H1 (cell line): ENCODE measurements around the gene THADA. TPM values are rescaled to one million over a fixed set of nuclear protein-coding genes. Genes with fewer than 3 reads are reported as not detected.

Experiments
- CTCF ChIA-PET: fragments of 300-600 bp; sonication (Branson Sonifier 250); formaldehyde crosslinking; loops from one replicate; lab custom pipeline; 2021; ENCODE audit not compliant: partially characterized antibody; lab: Charles Lee
- POLR2A ChIA-PET: fragments of 300-600 bp; sonication (Branson Sonifier 250); formaldehyde crosslinking; loops from one replicate; lab custom pipeline; 2021; ENCODE audit warnings: inconsistent platforms; ENCODE audit not compliant: partially characterized antibody; lab: Charles Lee
- DNase-seq, 2 experiments: peaks; one replicate each; pipeline versions ENCODE4 v3.0.0 to v3.0.0-alpha.2; 2010 to 2022; ENCODE audit warnings: low spot score in 2 of 2, low read depth in 1 of 2, mixed read lengths in 1 of 2
- FAIRE-seq: peaks from 2 replicates; lab custom pipeline; 2011; peaks lifted over from hg19 to GRCh38; lab: Jason Lieb, UNC
- H2AFZ ChIP-seq: 2 replicates; pipeline ENCODE4 v1.8.1; 2012; ENCODE audit warnings: low read length, inconsistent platforms
- H2AK5ac ChIP-seq: 2 replicates; pipeline ENCODE4 v1.6.1; 2013; ENCODE audit warnings: low read depth, low read length
- H2BK120ac ChIP-seq: replicated peaks from 2 replicates; pipeline ENCODE3; 2013; ENCODE audit warnings: low read depth, low read length, inconsistent platforms
- H2BK12ac ChIP-seq: 2 replicates; pipeline ENCODE4 v1.6.1; 2013; ENCODE audit warnings: low read depth, low read length
- H2BK15ac ChIP-seq: 2 replicates; pipeline ENCODE4 v1.6.1; 2013; ENCODE audit warnings: low read length
- H2BK20ac ChIP-seq: 2 replicates; pipeline ENCODE4 v1.6.1; 2013; ENCODE audit warnings: low read length
- H2BK5ac ChIP-seq: 2 replicates; pipeline ENCODE4 v1.6.1; 2013; ENCODE audit warnings: low read depth, low read length
- H3K14ac ChIP-seq: 2 replicates; pipeline ENCODE4 v1.6.1; 2013; ENCODE audit warnings: inconsistent platforms; ENCODE audit not compliant: insufficient read length
- H3K18ac ChIP-seq: 2 replicates; pipeline ENCODE4 v1.6.1; 2013; ENCODE audit warnings: low read length; ENCODE audit errors: extremely low read depth
- H3K23ac ChIP-seq: 2 replicates; pipeline ENCODE4 v1.6.1; 2013; ENCODE audit warnings: inconsistent platforms; ENCODE audit not compliant: insufficient read length
- H3K23me2 ChIP-seq: 2 replicates; pipeline ENCODE4 v1.6.1; 2013; ENCODE audit warnings: low read depth, low read length
- H3K27ac ChIP-seq: 2 replicates; pipeline ENCODE4 v1.6.1; 2011; ENCODE audit warnings: low read depth, low read length, inconsistent platforms
- H3K27me3 ChIP-seq, 4 experiments: replicated peaks in 1 of 4; 1 replicate in 1 of 4; 2 replicates in 3 of 4; pipeline versions ENCODE4 v1.6.1 to v1.8.1; 2011 to 2013; ENCODE audit warnings: low read length in 3 of 4, mild to moderate bottlenecking in 3 of 4, inconsistent platforms in 2 of 4, mixed read lengths in 2 of 4, moderate library complexity in 1 of 4; ENCODE audit not compliant: control insufficient read depth in 3 of 4, insufficient read depth in 3 of 4; ENCODE audit errors: extremely low read depth in 1 of 4
- H3K36me3 ChIP-seq, 4 experiments: 2 replicates each; pipeline versions ENCODE4 v1.6.1 to v1.8.1; 2011 to 2013; ENCODE audit warnings: mild to moderate bottlenecking in 4 of 4, low read length in 3 of 4, moderate library complexity in 2 of 4, control low read depth in 1 of 4, inconsistent platforms in 1 of 4; ENCODE audit not compliant: insufficient read depth in 4 of 4, control insufficient read depth in 2 of 4
- H3K4ac ChIP-seq: replicated peaks from 2 replicates; pipeline ENCODE3; 2013; ENCODE audit warnings: low read length, low read depth, mixed read lengths, inconsistent platforms; ENCODE audit not compliant: insufficient read length
- H3K4me1 ChIP-seq, 4 experiments: replicated peaks in 1 of 4; 1 replicate in 1 of 4; 2 replicates in 3 of 4; pipeline versions ENCODE4 v1.6.1 to v1.8.1; 2011 to 2013; ENCODE audit warnings: low read length in 3 of 4, inconsistent platforms in 2 of 4, mixed read lengths in 1 of 4; ENCODE audit not compliant: insufficient read depth in 4 of 4, control insufficient read depth in 3 of 4
- H3K4me2 ChIP-seq, 2 experiments: 2 replicates each; pipeline versions ENCODE4 v1.6.1 to v1.8.1; 2011 to 2013; ENCODE audit warnings: low read depth in 2 of 2, low read length in 2 of 2, control low read depth in 1 of 2, inconsistent platforms in 1 of 2, mild to moderate bottlenecking in 1 of 2; ENCODE audit not compliant: insufficient read depth in 1 of 2
- H3K4me3 ChIP-seq, 4 experiments: fragments of 200-600, 300-600 bp in 1 of 4; sonication (generic), shearing (Covaris generic), sonication (Bioruptor Twin) in 1 of 4; 2 replicates each; pipeline versions ENCODE4 v1.5.1 to v1.8.1; 2011 to 2016; ENCODE audit warnings: low read length in 4 of 4, low read depth in 3 of 4, control low read depth in 2 of 4, inconsistent platforms in 2 of 4, mild to moderate bottlenecking in 2 of 4, mixed read lengths in 1 of 4, moderate library complexity in 1 of 4; ENCODE audit not compliant: insufficient read depth in 2 of 4; ENCODE audit errors: extremely low read depth in 1 of 4
- H3K56ac ChIP-seq: replicated peaks from 2 replicates; pipeline ENCODE3; 2013; ENCODE audit warnings: low read depth, mild to moderate bottlenecking, mixed read lengths, low read length, inconsistent platforms; ENCODE audit not compliant: insufficient read length
- H3K79me1 ChIP-seq: 2 replicates; pipeline ENCODE4 v1.6.1; 2013; ENCODE audit warnings: low read depth, low read length, control low read depth
- H3K79me2 ChIP-seq, 2 experiments: 2 replicates each; pipeline versions ENCODE4 v1.6.1 to v1.8.1; 2012 to 2013; ENCODE audit warnings: low read length in 2 of 2, mild to moderate bottlenecking in 2 of 2, inconsistent platforms in 1 of 2; ENCODE audit not compliant: insufficient read depth in 2 of 2, control insufficient read depth in 1 of 2
- H3K9ac ChIP-seq, 4 experiments: replicated peaks in 1 of 4; 1 replicate in 1 of 4; 2 replicates in 3 of 4; pipeline versions ENCODE4 v1.6.1 to v1.8.1; 2011 to 2013; ENCODE audit warnings: low read depth in 3 of 4, low read length in 3 of 4, control low read depth in 2 of 4, mild to moderate bottlenecking in 2 of 4, moderate library complexity in 2 of 4, inconsistent platforms in 1 of 4; ENCODE audit errors: extremely low read depth in 1 of 4
- H3K9me3 ChIP-seq, 2 experiments: 2 replicates each; pipeline versions ENCODE4 v1.6.1 to v1.8.1; 2012 to 2013; ENCODE audit warnings: mild to moderate bottlenecking in 2 of 2, moderate library complexity in 2 of 2, control low read depth in 1 of 2, inconsistent platforms in 1 of 2, low read depth in 1 of 2, low read length in 1 of 2, mixed read lengths in 1 of 2; ENCODE audit not compliant: insufficient read depth in 2 of 2
- H4K20me1 ChIP-seq, 2 experiments: replicated peaks in 1 of 2; 2 replicates each; pipeline versions ENCODE3 to v1.8.1; 2011 to 2013; ENCODE audit warnings: inconsistent platforms in 2 of 2, low read length in 2 of 2, mild to moderate bottlenecking in 1 of 2; ENCODE audit not compliant: insufficient read depth in 2 of 2, control insufficient read depth in 1 of 2
- H4K5ac ChIP-seq: 2 replicates; pipeline ENCODE4 v1.6.1; 2013; ENCODE audit warnings: low read length, low read depth, mixed read lengths, inconsistent platforms; ENCODE audit not compliant: insufficient read length
- H4K8ac ChIP-seq: 2 replicates; pipeline ENCODE4 v1.8.0; 2013; ENCODE audit warnings: mild to moderate bottlenecking, moderate library complexity, low read length, inconsistent platforms; ENCODE audit not compliant: insufficient read depth; ENCODE audit errors: extremely low read depth
- H4K91ac ChIP-seq: replicated peaks from 2 replicates; pipeline ENCODE3; 2013; ENCODE audit warnings: low read length, mixed read lengths, inconsistent platforms; ENCODE audit not compliant: insufficient read length
- ATF2 ChIP-seq: IDR thresholded peaks from 2 replicates; pipeline ENCODE4 v1.6.1; 2012; ENCODE audit warnings: low read length, inconsistent platforms
- ATF3 ChIP-seq: IDR thresholded peaks from 2 replicates; pipeline ENCODE4 v1.6.1; 2011; ENCODE audit warnings: low read depth, mild to moderate bottlenecking, low read length; ENCODE audit not compliant: insufficient read depth
- EP300 ChIP-seq, 2 experiments: IDR thresholded peaks; 1 replicate in 1 of 2; 2 replicates in 1 of 2; pipeline ENCODE4 v1.6.1; 2011 to 2012; ENCODE audit warnings: low read depth in 2 of 2, low read length in 2 of 2, mild to moderate bottlenecking in 2 of 2, borderline replicate concordance in 1 of 2, inconsistent platforms in 1 of 2, moderate library complexity in 1 of 2
- EZH2 ChIP-seq: fragments of 200-600 bp; sonication (generic); IDR thresholded peaks from 2 replicates; pipeline ENCODE4 v1.7.1; 2012; ENCODE audit warnings: low read depth, mild to moderate bottlenecking, moderate library complexity, low read length, inconsistent platforms; ENCODE audit not compliant: severe bottlenecking
- FOSL1 ChIP-seq: IDR thresholded peaks from 2 replicates; pipeline ENCODE4 v1.6.1; 2011; ENCODE audit warnings: mild to moderate bottlenecking, low read depth, low read length, moderate library complexity; ENCODE audit not compliant: insufficient read depth
- HDAC2 ChIP-seq, 2 experiments: fragments of 300-600 bp in 1 of 2; sonication (generic) in 1 of 2; IDR thresholded peaks; 2 replicates each; pipeline ENCODE4 v1.6.1; 2011 to 2012; ENCODE audit warnings: low read depth in 2 of 2, low read length in 2 of 2, mild to moderate bottlenecking in 2 of 2, moderate library complexity in 2 of 2, borderline replicate concordance in 1 of 2, inconsistent platforms in 1 of 2
- KDM4A ChIP-seq: IDR thresholded peaks from one replicate; pipeline ENCODE4 v1.7.1; 2012; ENCODE audit warnings: low read depth, mild to moderate bottlenecking, moderate library complexity, low read length, inconsistent platforms; ENCODE audit not compliant: severe bottlenecking
- SP2 ChIP-seq: IDR thresholded peaks from 2 replicates; pipeline ENCODE4 v1.6.1; 2012; ENCODE audit warnings: mild to moderate bottlenecking, low read length, inconsistent platforms
- TAF7 ChIP-seq: optimal IDR thresholded peaks from 2 replicates; pipeline ENCODE3; 2011; ENCODE audit warnings: low read depth, mild to moderate bottlenecking, inconsistent platforms, low read length, moderate library complexity, borderline replicate concordance
- USF2 ChIP-seq: IDR thresholded peaks from 2 replicates; pipeline ENCODE4 v1.6.1; 2011; ENCODE audit warnings: low read length, improper control_type of control experiment
- WGBS, 2 experiments: shearing (Covaris generic) in 1 of 2; methylation state at CpG; one replicate each; pipeline versions ENCODE4 v1.1.6 to v1.1.7; 2013 to 2015; ENCODE audit warnings: low lambda C conversion rate in 2 of 2, mixed read lengths in 2 of 2, inconsistent platforms in 1 of 2, low coverage in 1 of 2, missing lambda C conversion rate in 1 of 2; ENCODE audit not compliant: insufficient replicate concordance in 2 of 2, insufficient coverage in 1 of 2, insufficient read length in 1 of 2; ENCODE audit errors: extremely low coverage in 1 of 2, missing lambda C conversion rate in 1 of 2; 5-methylcytosine and 5-hydroxymethylcytosine counted together
- polyA plus RNA-seq, 7 experiments: library from polyadenylated mRNA; depleted of rRNA in 3 of 7; stranded (reverse) in 5 of 7; unstranded in 2 of 7; fragments of >200 nt in 5 of 7; fragments of 200-250 nt in 2 of 7; gene quantifications; 1 replicate in 5 of 7; 2 replicates in 1 of 7; 4 replicates in 1 of 7; pipeline versions ENCODE4 v1.2.1 to v1.2.3, GENCODE V29; 2011 to 2013; ENCODE audit warnings: missing spikeins in 2 of 7, mixed read lengths in 2 of 7
- total RNA-seq: library from RNA; stranded (reverse); fragmentation: NEBNext Ultra II Directional; extraction: Animal tissue kit (Norgen Biotek cat#: 25700); gene quantifications from 2 replicates; pipeline ENCODE4 v1.2.1, GENCODE V29; 2021

THADA gene
- total and polyA plus RNA-seq, 2 of the 8 experiments (the other 6 are each of a cell fraction or from before 2014, with no cell fraction given) = 22.4 to 26.8 TPM

GRCh38 chr2:43430489-43430888 is 165.3 kb downstream of the THADA start:
- H3K18ac ChIP-seq = no peak overlapping the region
- no peak overlapping the region for H2BK5ac ChIP-seq
- H3K27ac ChIP-seq = no peak overlapping the region
- H3K27me3 ChIP-seq = no peaks in the 10 kb centered on the region
- no peak overlapping the region for H3K56ac ChIP-seq
- DNase-seq = no peak
- no peaks in the 10 kb centered on the region for H3K79me1 ChIP-seq
- H2BK12ac ChIP-seq = no peak overlapping the region
- H3K36me3 ChIP-seq = no peaks in the 10 kb centered on the region
- no peaks in the 10 kb centered on the region; a peak in 1 of 7 replicates for H3K4me1 ChIP-seq
- no peak overlapping the region for H2BK15ac ChIP-seq
- POLR2A ChIA-PET = no interaction called here
- no peak for FAIRE-seq
- CTCF ChIA-PET = no interaction called here
- no peaks in the 10 kb centered on the region for H3K23me2 ChIP-seq
- H3K9me3 ChIP-seq = no peaks in the 10 kb centered on the region
- H3K79me2 ChIP-seq = no peaks in the 10 kb centered on the region
- H4K5ac ChIP-seq = no peak overlapping the region
- H3K4ac ChIP-seq = no peak overlapping the region
- H3K23ac ChIP-seq = no peak overlapping the region
- no peak overlapping the region for H3K4me3 ChIP-seq
- H3K4me2 ChIP-seq = no peak overlapping the region
- H2AFZ ChIP-seq = no peak overlapping the region
- no peak overlapping the region for H2BK20ac ChIP-seq
- H3K9ac ChIP-seq = no peak overlapping the region
- no peak overlapping the region for H2AK5ac ChIP-seq
- no peak overlapping the region for H2BK120ac ChIP-seq
- no peak overlapping the region for H4K8ac ChIP-seq
- WGBS, 2 experiments = 85% methylated on average over 2 of the region's 2 CpGs; no CpG with 5 or more reads in 1 of the 2 experiments
- no peak overlapping the region for H3K14ac ChIP-seq
- no peak overlapping the region for H4K91ac ChIP-seq
- no peaks in the 10 kb centered on the region for H4K20me1 ChIP-seq
- TF ChIP-seq TAF7 (no peak), KDM4A (no peak), SP2 (no peak), FOSL1 (no peak), EP300 (IDR thresholded peaks at IDR 0.05; ENCODE audit: borderline replicate concordance in 1 of 2, low read depth in 2 of 2, low read length in 2 of 2) (no peak), USF2 (no peak), EZH2 (no peak), HDAC2 (IDR thresholded peaks at IDR 0.05; ENCODE audit: borderline replicate concordance in 1 of 2, low read depth in 2 of 2, low read length in 2 of 2) (no peak), ATF2 (no peak), ATF3 (no peak)
